IMR-90 (cell line): Measurements from ENCODE around the gene FNDC3B. TPM values are rescaled to one million over a fixed set of nuclear protein-coding genes. Genes with fewer than 3 reads are reported as not detected.

Experiments
- ATAC-seq: fragments of 200-7000 bp; cut with Tn5 transposase; 2 replicates; pipeline ENCODE4 v1.9.1; 2020; ENCODE audit warnings: low read depth, mild to moderate bottlenecking, moderate library complexity
- BruUV-seq: library from RNA; stranded (reverse); fragments of 400-500 nt; replicated peaks from 2 replicates; lab custom pipeline; 2021; lab: Mats Ljungman, UMichigan
- CTCF ChIA-PET: fragments of 300-600 bp; formaldehyde crosslinking; extraction: SDS; loops from one replicate; lab custom pipeline; 2021; ENCODE audit warnings: antibody characterized with exemption; lab: Yijun Ruan, JAX
- POLR2A ChIA-PET: fragments of 300-600 bp; sonication (Branson Sonifier 250); formaldehyde crosslinking; loops from one replicate; lab custom pipeline; 2022; ENCODE audit warnings: antibody characterized with exemption; ENCODE audit not compliant: unreplicated experiment; lab: Charles Lee
- DNase-seq: peaks from one replicate; pipeline ENCODE4 v3.0.0; 2013
- H2AFZ ChIP-seq: replicated peaks from 2 replicates; pipeline ENCODE3; 2013; ENCODE audit warnings: low read length, mild to moderate bottlenecking; ENCODE audit not compliant: poor library complexity
- H2AK5ac ChIP-seq: 2 replicates; pipeline ENCODE4 v1.6.1; 2013; ENCODE audit warnings: low read depth, low read length, inconsistent platforms
- H2AK9ac ChIP-seq: replicated peaks from 2 replicates; pipeline ENCODE3; 2013; ENCODE audit warnings: mild to moderate bottlenecking, low read depth, low read length, moderate library complexity; ENCODE audit not compliant: poor library complexity
- H2BK120ac ChIP-seq: 2 replicates; pipeline ENCODE4 v1.6.1; 2013; ENCODE audit warnings: low read depth, low read length, inconsistent platforms
- H2BK15ac ChIP-seq: 3 replicates; pipeline ENCODE4 v1.6.1; 2013; ENCODE audit warnings: low read depth, low read length, inconsistent platforms
- H2BK20ac ChIP-seq: 2 replicates; pipeline ENCODE4 v1.6.1; 2013; ENCODE audit warnings: low read depth, mild to moderate bottlenecking, inconsistent platforms, low read length, moderate library complexity
- H2BK5ac ChIP-seq: 2 replicates; pipeline ENCODE4 v1.6.1; 2013; ENCODE audit warnings: mild to moderate bottlenecking, low read depth, low read length, inconsistent platforms; ENCODE audit not compliant: poor library complexity, severe bottlenecking
- H3K14ac ChIP-seq: replicated peaks from 2 replicates; pipeline ENCODE4 v1.6.1; 2013; ENCODE audit warnings: low read depth, low read length, inconsistent platforms
- H3K18ac ChIP-seq: 2 replicates; pipeline ENCODE4 v1.6.1; 2013; ENCODE audit warnings: low read depth, low read length, control low read depth
- H3K23ac ChIP-seq: 2 replicates; pipeline ENCODE4 v1.6.1; 2013; ENCODE audit warnings: low read depth, low read length, inconsistent platforms
- H3K27ac ChIP-seq: 2 replicates; pipeline ENCODE4 v1.5.1; 2013; ENCODE audit warnings: mild to moderate bottlenecking, control low read depth, low read length; ENCODE audit not compliant: insufficient read depth
- H3K27me3 ChIP-seq: 2 replicates; pipeline ENCODE4 v1.6.1; 2013; ENCODE audit warnings: low read length; ENCODE audit not compliant: control insufficient read depth, insufficient read depth
- H3K36me3 ChIP-seq: 2 replicates; pipeline ENCODE4 v1.6.1; 2013; ENCODE audit warnings: low read length, mixed read lengths; ENCODE audit not compliant: control insufficient read depth, insufficient read depth
- H3K4ac ChIP-seq: 2 replicates; pipeline ENCODE4 v1.6.1; 2013; ENCODE audit warnings: low read depth, low read length, inconsistent platforms
- H3K4me1 ChIP-seq: 2 replicates; pipeline ENCODE4 v1.6.1; 2013; ENCODE audit warnings: low read length, mixed read lengths; ENCODE audit not compliant: control insufficient read depth, insufficient read depth
- H3K4me2 ChIP-seq: 2 replicates; pipeline ENCODE4 v1.6.1; 2013; ENCODE audit warnings: low read depth, mild to moderate bottlenecking, control low read depth, low read length, moderate library complexity
- H3K4me3 ChIP-seq: 2 replicates; pipeline ENCODE4 v1.5.1; 2013; ENCODE audit warnings: low read depth, mild to moderate bottlenecking, control low read depth, low read length, moderate library complexity; ENCODE audit not compliant: insufficient read depth
- H3K56ac ChIP-seq: 2 replicates; pipeline ENCODE4 v1.6.1; 2013; ENCODE audit warnings: low read length, inconsistent platforms; ENCODE audit not compliant: insufficient read depth; ENCODE audit errors: extremely low read depth
- H3K79me1 ChIP-seq, 2 experiments: 2 replicates each; pipeline ENCODE4 v1.6.1; 2013; ENCODE audit warnings: low read length in 2 of 2, inconsistent platforms in 1 of 2, low read depth in 1 of 2
- H3K9ac ChIP-seq: 2 replicates; pipeline ENCODE4 v1.6.1; 2013; ENCODE audit warnings: low read depth, low read length, control low read depth
- H3K9me1 ChIP-seq: 2 replicates; pipeline ENCODE4 v1.6.1; 2013; ENCODE audit warnings: low read length, inconsistent platforms; ENCODE audit not compliant: insufficient read depth
- H3K9me3 ChIP-seq: 2 replicates; pipeline ENCODE4 v1.6.1; 2013; ENCODE audit warnings: low read length; ENCODE audit not compliant: control insufficient read depth, insufficient read depth
- H4K20me1 ChIP-seq: 2 replicates; pipeline ENCODE4 v1.6.1; 2013; ENCODE audit warnings: low read length, inconsistent platforms; ENCODE audit not compliant: insufficient read depth
- H4K5ac ChIP-seq: 2 replicates; pipeline ENCODE4 v1.6.1; 2013; ENCODE audit warnings: mild to moderate bottlenecking, low read depth, low read length, control low read depth
- H4K8ac ChIP-seq, 2 experiments: 2 replicates each; pipeline ENCODE4 v1.6.1; 2013; ENCODE audit warnings: low read depth in 2 of 2, low read length in 2 of 2, control low read depth in 1 of 2, inconsistent platforms in 1 of 2
- H4K91ac ChIP-seq: 2 replicates; pipeline ENCODE4 v1.6.1; 2013; ENCODE audit warnings: low read depth, low read length, inconsistent platforms; ENCODE audit not compliant: insufficient read depth
- BHLHE40 ChIP-seq: fragments of 150-350 bp; IDR thresholded peaks from 2 replicates; pipeline ENCODE4 v1.6.1; 2016; ENCODE audit warnings: mild to moderate bottlenecking, low read depth, low read length
- CEBPB ChIP-seq: IDR thresholded peaks from 2 replicates; pipeline ENCODE4 v1.6.1; 2012; ENCODE audit warnings: low read depth, low read length, improper control_type of control experiment
- CHD1 ChIP-seq: IDR thresholded peaks from 2 replicates; pipeline ENCODE4 v1.6.1; 2012; ENCODE audit warnings: low read depth, low read length, improper control_type of control experiment
- CTCF ChIP-seq: conservative IDR thresholded peaks from 2 replicates; pipeline ENCODE4 v1.5.1; 2012; ENCODE audit warnings: mild to moderate bottlenecking, low read depth, low read length, improper control_type of control experiment
- ELK1 ChIP-seq: fragments of 150-350 bp; IDR thresholded peaks from 2 replicates; pipeline ENCODE4 v1.6.1; 2016; ENCODE audit warnings: low read depth, mild to moderate bottlenecking, low read length, moderate library complexity, borderline replicate concordance
- FOS ChIP-seq: fragments of 150-350 bp; IDR thresholded peaks from 2 replicates; pipeline ENCODE4 v1.6.1; 2016; ENCODE audit warnings: low read depth, low read length
- MAFK ChIP-seq: IDR thresholded peaks from 2 replicates; pipeline ENCODE4 v1.6.1; 2012; ENCODE audit warnings: low read depth, low read length, improper control_type of control experiment
- MAZ ChIP-seq: IDR thresholded peaks from 2 replicates; pipeline ENCODE4 v1.6.1; 2012; ENCODE audit warnings: low read depth, mild to moderate bottlenecking, low read length, improper control_type of control experiment, moderate library complexity, borderline replicate concordance
- MXI1 ChIP-seq: IDR thresholded peaks from 2 replicates; pipeline ENCODE4 v1.6.1; 2012; ENCODE audit warnings: low read depth, mild to moderate bottlenecking, low read length, moderate library complexity, borderline replicate concordance
- NFE2L2 ChIP-seq: fragments of 150-350 bp; IDR thresholded peaks from 2 replicates; pipeline ENCODE4 v1.6.1; 2016; ENCODE audit warnings: low read depth, mild to moderate bottlenecking, low read length
- POLR2A ChIP-seq: IDR thresholded peaks from 2 replicates; pipeline ENCODE4 v1.6.1; 2012; ENCODE audit warnings: mild to moderate bottlenecking, low read depth, low read length
- RAD21 ChIP-seq: IDR thresholded peaks from 2 replicates; pipeline ENCODE4 v1.6.1; 2012; ENCODE audit warnings: low read length, improper control_type of control experiment
- RCOR1 ChIP-seq: IDR thresholded peaks from 2 replicates; pipeline ENCODE4 v1.6.1; 2012; ENCODE audit warnings: mild to moderate bottlenecking, low read length, improper control_type of control experiment; ENCODE audit not compliant: insufficient replicate concordance
- RFX5 ChIP-seq: IDR thresholded peaks from 2 replicates; pipeline ENCODE4 v1.8.0; 2012; ENCODE audit warnings: low read depth, mild to moderate bottlenecking, low read length, moderate library complexity
- SMC3 ChIP-seq: fragments of 150-350 bp; IDR thresholded peaks from 2 replicates; pipeline ENCODE4 v1.6.1; 2016; ENCODE audit warnings: low read depth, mild to moderate bottlenecking, antibody characterized with exemption, low read length, moderate library complexity
- USF2 ChIP-seq: fragments of 150-350 bp; IDR thresholded peaks from 2 replicates; pipeline ENCODE4 v1.6.1; 2017; ENCODE audit warnings: mild to moderate bottlenecking, antibody characterized with exemption, low read length, low read depth
- WGBS, 2 experiments: methylation state at CpG; one replicate each; pipeline versions ENCODE4 v1.1.5 to v1.1.7; 2013; ENCODE audit warnings: missing lambda C conversion rate in 2 of 2; ENCODE audit not compliant: insufficient read length in 1 of 2; ENCODE audit errors: extremely low coverage in 2 of 2; 5-methylcytosine and 5-hydroxymethylcytosine counted together
- dilution Hi-C: fragments of 300-500 bp; cut with HindIII; formaldehyde crosslinking; loops from one replicate; pipeline ENCODE4 v1.14.3; 2018; ENCODE audit warnings: low sequenced_read_pairs; ENCODE audit not compliant: unreplicated experiment
- in situ Hi-C: fragments of 300-500 bp; cut with MboI; formaldehyde crosslinking; loops from 3 replicates; pipeline ENCODE4 v1.14.3; 2019; ENCODE audit warnings: low sequenced_read_pairs, inconsistent platforms, mixed read lengths
- intact Hi-C: fragments of 100-400 bp; cut with micrococcal nuclease; formaldehyde crosslinking; loops from 2 replicates; pipeline ENCODE4 v1.10.0; 2022
- polyA plus RNA-seq, 3 experiments: library from polyadenylated mRNA; depleted of rRNA; stranded (reverse); fragments of >200 nt; gene quantifications; 2 replicates each; pipeline ENCODE4 v1.2.3, GENCODE V29; 2012; ENCODE audit warnings: low replicate concordance in 1 of 3
- total RNA-seq: library from RNA; depleted of rRNA; stranded (reverse); fragments of >200 nt; gene quantifications from 2 replicates; pipeline ENCODE4 v1.2.3, GENCODE V29; 2012

Gene FNDC3B
- total and polyA plus RNA-seq, 2 of the 4 experiments (the other 2 are of a cell fraction): 23.9 to 150 TPM

GRCh38 chr3:172404237-172404962 lies 365.0 kb downstream of the FNDC3B start:
- Histone ChIP-seq H4K20me1 (no peaks in the 10 kb centered on the region; the same call in 1 of the 2 replicates), H3K27me3 (no peaks in the 10 kb centered on the region), H3K9me1 (peaks cover 3% of the 10 kb centered on the region; the same call in 1 of the 2 replicates), H3K4me2 (no peak overlapping the region), H2BK120ac (no peak overlapping the region), H2AFZ (no peak overlapping the region), H3K4me3 (no peak overlapping the region), H3K23ac (no peak overlapping the region), H4K8ac (no peak overlapping the region), H3K14ac (no peak overlapping the region), H3K27ac (no peak overlapping the region), H3K36me3 (peaks cover 8% of the 10 kb centered on the region), H3K18ac (no peak overlapping the region), H2BK20ac (no peak overlapping the region), H4K5ac (no peak overlapping the region), H2BK15ac (no peak overlapping the region), H3K9ac (no peak overlapping the region), H3K9me3 (no peaks in the 10 kb centered on the region), H3K56ac (no peak overlapping the region), H2AK9ac (no peak overlapping the region), H4K91ac (no peak overlapping the region), H3K4me1 (no peaks in the 10 kb centered on the region), H2BK5ac (no peak overlapping the region), H3K4ac (no peak overlapping the region), H2AK5ac (no peak overlapping the region), H3K79me1 (no peaks in the 10 kb centered on the region)
- DNase-seq: no peak
- no peak for ATAC-seq
- no TSS peak for BruUV-seq
- CTCF ChIA-PET: no interaction called here
- intact Hi-C loops: no loop called here
- dilution Hi-C loops: no loop called here
- POLR2A ChIA-PET: interaction anchor here (0.6 kb wide), 1 partner anchor 157 kb away, joined by 3 read pairs; no protein-coding TSS in a partner anchor
- in situ Hi-C loops: no loop called here
- TF ChIP-seq MAFK (no peak), CTCF (no peak), POLR2A (no peak), CHD1 (no peak), RCOR1 (no peak), SMC3 (no peak), ELK1 (no peak), MAZ (no peak), BHLHE40 (no peak), NFE2L2 (no peak), MXI1 (no peak), RFX5 (no peak), RAD21 (no peak), FOS (no peak), USF2 (no peak), CEBPB (no peak)
- whole genome bisulfite sequencing, 2 experiments: no CpG with 5 or more reads among the region's 12 CpGs
